ENCODE data around the gene TBC1D22A.
"Not testable (repeated sequence)": the region's sequence is repeated elsewhere in the genome, so short reads cannot be mapped to it uniquely, and the experiment has no call there.

The TBC1D22A gene

DNA sequence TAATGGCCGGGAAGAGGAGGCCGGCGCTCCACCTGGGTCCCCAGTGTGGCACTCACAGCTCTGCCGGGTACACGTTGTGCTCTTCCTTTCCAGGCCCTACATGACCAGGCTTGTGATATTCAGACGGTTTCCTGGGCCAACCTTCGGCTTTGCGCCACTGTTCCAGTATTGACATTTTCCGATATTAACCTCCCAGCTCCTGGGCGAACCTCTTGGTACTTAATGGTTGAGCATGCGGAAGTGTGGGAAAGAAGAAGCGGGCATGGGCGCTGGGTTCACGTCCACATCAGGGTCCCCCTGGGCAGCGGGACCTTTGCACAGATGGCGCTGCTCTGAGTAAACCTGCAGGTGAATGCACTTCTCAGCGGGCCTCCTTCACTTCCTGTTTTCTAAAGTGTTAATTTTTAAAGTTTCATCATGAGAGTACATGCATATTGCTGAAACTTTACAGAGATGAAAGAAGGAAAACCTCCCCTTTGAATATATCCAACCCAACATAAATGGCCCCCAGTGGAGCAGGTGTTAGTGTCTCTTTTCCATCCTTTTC is 286.7 kb downstream of the TBC1D22A start:
- DNase-seq = no peak
- H3K9me2 ChIP-seq (replicated peaks; ENCODE audit: insufficient read depth, low read length) = no peaks in the 10 kb centered on the region
- no peaks in the 10 kb centered on the region for H3K36me3 ChIP-seq (replicated peaks; ENCODE audit: insufficient read depth, low read length)
- no peaks in the 10 kb centered on the region for H3F3A ChIP-seq (ENCODE audit: insufficient read depth, low read length)
- TF ChIP-seq EZH2 (optimal IDR thresholded peaks at IDR 0.05; ENCODE audit: low read depth, low read length) = no peak
- TF ChIP-seq EZH2phosphoT487 (IDR thresholded peaks at IDR 0.05; ENCODE audit: low read length) = no peak
- TF ChIP-seq, protein P1, sequence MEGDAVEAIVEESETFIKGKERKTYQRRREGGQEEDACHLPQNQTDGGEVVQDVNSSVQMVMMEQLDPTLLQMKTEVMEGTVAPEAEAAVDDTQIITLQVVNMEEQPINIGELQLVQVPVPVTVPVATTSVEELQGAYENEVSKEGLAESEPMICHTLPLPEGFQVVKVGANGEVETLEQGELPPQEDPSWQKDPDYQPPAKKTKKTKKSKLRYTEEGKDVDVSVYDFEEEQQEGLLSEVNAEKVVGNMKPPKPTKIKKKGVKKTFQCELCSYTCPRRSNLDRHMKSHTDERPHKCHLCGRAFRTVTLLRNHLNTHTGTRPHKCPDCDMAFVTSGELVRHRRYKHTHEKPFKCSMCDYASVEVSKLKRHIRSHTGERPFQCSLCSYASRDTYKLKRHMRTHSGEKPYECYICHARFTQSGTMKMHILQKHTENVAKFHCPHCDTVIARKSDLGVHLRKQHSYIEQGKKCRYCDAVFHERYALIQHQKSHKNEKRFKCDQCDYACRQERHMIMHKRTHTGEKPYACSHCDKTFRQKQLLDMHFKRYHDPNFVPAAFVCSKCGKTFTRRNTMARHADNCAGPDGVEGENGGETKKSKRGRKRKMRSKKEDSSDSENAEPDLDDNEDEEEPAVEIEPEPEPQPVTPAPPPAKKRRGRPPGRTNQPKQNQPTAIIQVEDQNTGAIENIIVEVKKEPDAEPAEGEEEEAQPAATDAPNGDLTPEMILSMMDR (IDR thresholded peaks at IDR 0.05; ENCODE audit: low read length) = no peak
- H3K4me2 ChIP-seq (ENCODE audit: low read depth, low read length) = no peak overlapping the region
- H3K27ac ChIP-seq (ENCODE audit: low read length) = no peak overlapping the region
- no peaks in the 10 kb centered on the region for H3K4me1 ChIP-seq (ENCODE audit: low read length)
- H3K9me3 ChIP-seq (replicated peaks; ENCODE audit: insufficient read depth, low read length) = no peaks in the 10 kb centered on the region
- H3K4me3 ChIP-seq (ENCODE audit: low read length) = no peak overlapping the region
- H3K27me3 ChIP-seq (replicated peaks; ENCODE audit: insufficient read depth, low read length) = no peaks in the 10 kb centered on the region
- no peak overlapping the region for H3K9ac ChIP-seq (ENCODE audit: low read length)
- H2AFZ ChIP-seq (ENCODE audit: low read length) = no peak overlapping the region
- no peaks in the 10 kb centered on the region for H3K79me2 ChIP-seq (ENCODE audit: low read length)
- no peaks in the 10 kb centered on the region for H4K20me1 ChIP-seq (ENCODE audit: insufficient read depth, low read length)

DNA sequence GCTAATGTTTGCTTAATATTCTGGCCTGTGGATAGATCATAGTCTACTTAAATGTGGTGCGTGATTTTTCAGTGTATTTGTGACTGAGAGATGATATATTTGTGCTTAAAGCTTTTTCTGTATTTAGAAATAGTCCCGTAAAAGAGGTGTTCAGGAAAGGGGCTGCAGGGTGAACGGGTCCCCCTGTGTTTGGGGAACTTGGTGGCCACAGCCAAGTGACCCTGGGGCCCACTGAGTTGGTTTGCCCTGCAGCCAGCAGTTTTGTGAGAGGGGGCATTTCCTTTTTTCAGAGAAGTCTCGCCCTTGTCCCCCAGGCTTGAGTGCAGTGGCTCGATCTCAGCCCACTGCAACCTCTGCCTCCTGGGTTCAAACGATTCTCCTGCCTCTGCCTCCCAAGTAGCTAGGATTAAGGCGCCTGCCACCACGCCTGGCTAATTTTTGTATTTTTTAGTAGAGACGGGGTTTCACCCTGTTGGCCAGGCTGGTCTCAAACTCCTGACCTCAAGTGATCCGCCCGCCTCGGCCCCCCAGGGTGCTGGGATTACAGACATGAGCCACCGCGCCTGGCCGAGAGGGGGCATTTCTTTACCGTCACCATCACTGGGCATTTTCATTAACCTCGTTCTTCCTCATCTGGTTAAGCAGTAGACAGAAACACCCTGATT is 287.4 kb downstream of the TBC1D22A start:
- not testable (repeated sequence) for H3K4me2 ChIP-seq (ENCODE audit: low read depth, low read length); H3K4me1 ChIP-seq (ENCODE audit: low read length); H3K9ac ChIP-seq (ENCODE audit: low read length); H3K9me3 ChIP-seq (replicated peaks; ENCODE audit: insufficient read depth, low read length); H3K27ac ChIP-seq (ENCODE audit: low read length); H3K27me3 ChIP-seq (replicated peaks; ENCODE audit: insufficient read depth, low read length); H3K36me3 ChIP-seq (replicated peaks; ENCODE audit: insufficient read depth, low read length); H4K20me1 ChIP-seq (ENCODE audit: insufficient read depth, low read length); H2AFZ ChIP-seq (ENCODE audit: low read length); DNase-seq; H3K9me2 ChIP-seq (replicated peaks; ENCODE audit: insufficient read depth, low read length); H3F3A ChIP-seq (ENCODE audit: insufficient read depth, low read length); H3K4me3 ChIP-seq (ENCODE audit: low read length); H3K79me2 ChIP-seq (ENCODE audit: low read length)

DNA sequence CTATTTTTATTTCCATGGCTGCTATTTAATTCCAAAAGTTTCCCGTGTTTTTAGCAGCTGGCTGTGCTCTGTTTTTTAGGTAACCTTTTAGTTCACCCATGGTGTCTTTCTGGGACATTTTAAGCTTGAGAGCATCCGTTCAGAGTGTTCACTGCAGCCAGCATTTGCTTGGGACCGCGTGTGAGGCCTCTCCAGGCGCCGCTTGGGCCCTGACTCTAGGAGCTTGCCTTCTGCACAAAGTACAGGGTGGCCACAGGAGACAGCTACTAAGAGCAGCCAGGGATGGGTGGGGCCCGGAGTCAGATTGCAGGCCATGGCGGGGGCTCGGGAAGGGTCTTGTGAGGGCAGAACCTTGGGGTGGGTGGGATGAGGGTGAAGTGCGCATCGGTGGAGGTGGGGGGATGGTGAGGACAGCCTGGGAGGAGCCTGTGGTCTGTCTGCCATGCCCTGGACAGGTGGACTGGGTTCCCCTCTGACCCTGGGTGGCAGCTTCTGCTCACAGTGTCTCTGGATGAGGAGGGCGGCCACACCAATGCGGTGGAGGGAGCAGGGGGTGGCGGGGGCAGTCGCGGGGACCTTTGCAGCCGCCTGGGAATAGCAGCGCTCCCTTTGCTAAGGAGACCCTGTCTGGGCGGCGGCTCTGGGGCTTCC is 288.1 kb downstream of the TBC1D22A start:
- Histone ChIP-seq H4K20me1 (ENCODE audit: insufficient read depth, low read length) (no peaks in the 10 kb centered on the region), H3K4me2 (ENCODE audit: low read depth, low read length) (no peak overlapping the region), H3K79me2 (ENCODE audit: low read length) (no peaks in the 10 kb centered on the region), H3K9ac (ENCODE audit: low read length) (no peak overlapping the region), H3K9me2 (replicated peaks; ENCODE audit: insufficient read depth, low read length) (no peaks in the 10 kb centered on the region), H2AFZ (ENCODE audit: low read length) (no peak overlapping the region), H3K27ac (ENCODE audit: low read length) (no peak overlapping the region), H3F3A (ENCODE audit: insufficient read depth, low read length) (no peaks in the 10 kb centered on the region), H3K36me3 (replicated peaks; ENCODE audit: insufficient read depth, low read length) (no peaks in the 10 kb centered on the region), H3K4me3 (ENCODE audit: low read length) (no peak overlapping the region), H3K9me3 (replicated peaks; ENCODE audit: insufficient read depth, low read length) (no peaks in the 10 kb centered on the region), H3K4me1 (ENCODE audit: low read length) (no peaks in the 10 kb centered on the region), H3K27me3 (replicated peaks; ENCODE audit: insufficient read depth, low read length) (no peaks in the 10 kb centered on the region)
- no peak for DNase-seq
- TF ChIP-seq EZH2 (optimal IDR thresholded peaks at IDR 0.05; ENCODE audit: low read depth, low read length) (no peak), EZH2phosphoT487 (IDR thresholded peaks at IDR 0.05; ENCODE audit: low read length) (no peak)
- TF ChIP-seq, protein P1 (IDR thresholded peaks at IDR 0.05; ENCODE audit: low read length) = no peak
